Cerebellar cortex (tissue), 1 donor: ENCODE results near the gene GPRC5C.

Source experiments
- DNase-seq: peaks from one replicate; pipeline ENCODE4 v3.0.0-alpha.2; 2015; ENCODE audit warnings: low spot score

The GPRC5C gene

GRCh38 chr17:74433421-74434121, 1.7 kb downstream of the GPRC5C start:
- peak; percentile 38 for DNase-seq

- peak; percentile 28 for DNase-seq
Measured at GRCh38 chr17:74435775-74436359, 4.0 kb downstream of the GPRC5C start.

- DNase-seq = peak; percentile 41
Measured at GRCh38 chr17:74437702-74438101, 5.8 kb downstream of the GPRC5C start.

- peak; percentile 28 for DNase-seq
Measured at GRCh38 chr17:74439691-74440567, 8.0 kb downstream of the GPRC5C start.

GRCh38 chr17:74441537-74441936, 9.6 kb downstream of the GPRC5C start:
- DNase-seq = no peak

- no peak for DNase-seq
Measured at GRCh38 chr17:74442291-74442669, 10.4 kb downstream of the GPRC5C start.

GRCh38 chr17:74442670-74443515, 11.0 kb downstream of the GPRC5C start:
- DNase-seq = peak; percentile 82

- peak; percentile 44 for DNase-seq
Measured at GRCh38 chr17:74443516-74444296, 11.8 kb downstream of the GPRC5C start.

GRCh38 chr17:74444406-74444805, 12.5 kb downstream of the GPRC5C start:
- peak; percentile 34 for DNase-seq

GRCh38 chr17:74445158-74445557, 13.3 kb downstream of the GPRC5C start:
- peak; percentile 29 for DNase-seq

- DNase-seq = peak; percentile 96
Measured at GRCh38 chr17:74446551-74447500, 14.9 kb downstream of the GPRC5C start.

GRCh38 chr17:74447628-74448159, 15.8 kb downstream of the GPRC5C start:
- DNase-seq = peak; percentile 26

- no peak for DNase-seq
Measured at GRCh38 chr17:74448756-74449155, 16.9 kb downstream of the GPRC5C start.

GRCh38 chr17:74449306-74449705, 17.4 kb downstream of the GPRC5C start:
- DNase-seq = peak; percentile 30

- peak; percentile 40 for DNase-seq
Measured at GRCh38 chr17:74449773-74450172, 17.9 kb downstream of the GPRC5C start.

- DNase-seq = no peak
Measured at GRCh38 chr17:74450231-74450630, 18.3 kb downstream of the GPRC5C start.

- DNase-seq = peak; percentile 22
Measured at GRCh38 chr17:74450925-74451403, 19.1 kb downstream of the GPRC5C start.

GRCh38 chr17:74451557-74451956, 19.7 kb downstream of the GPRC5C start:
- no peak for DNase-seq

GRCh38 chr17:74452033-74452840, 20.3 kb downstream of the GPRC5C start:
- peak; percentile 28 for DNase-seq
